KMS-11 (cell line): ENCODE results near the gene JMJD1C.

Source experiments
- H2AFZ ChIP-seq: fragments of 200-600 bp; sonication (generic); 2 replicates; pipeline ENCODE4 v1.6.1; 2016; ENCODE audit warnings: antibody characterized with exemption, mixed run types, low read depth
- H3K27ac ChIP-seq: fragments of 200-600 bp; sonication (generic); 2 replicates; pipeline ENCODE4 v1.6.1; 2016; ENCODE audit warnings: mild to moderate bottlenecking, mixed run types
- H3K27me3 ChIP-seq: fragments of 200-600 bp; sonication (generic); 2 replicates; pipeline ENCODE4 v1.6.1; 2017; ENCODE audit warnings: mild to moderate bottlenecking, low read depth, mixed run types, moderate library complexity; ENCODE audit not compliant: insufficient read depth
- H3K36me3 ChIP-seq: fragments of 200-600 bp; sonication (generic); 2 replicates; pipeline ENCODE4 v1.6.1; 2017; ENCODE audit warnings: mild to moderate bottlenecking, mixed run types; ENCODE audit not compliant: insufficient read depth
- H3K4me1 ChIP-seq: fragments of 200-600 bp; sonication (generic); 2 replicates; pipeline ENCODE4 v1.6.1; 2016; ENCODE audit warnings: mild to moderate bottlenecking, low read depth, mixed run types; ENCODE audit not compliant: poor library complexity, severe bottlenecking
- H3K4me2 ChIP-seq: fragments of 200-600 bp; sonication (generic); 2 replicates; pipeline ENCODE4 v1.7.0; 2016; ENCODE audit warnings: mild to moderate bottlenecking, mixed run types
- H3K4me3 ChIP-seq: fragments of 200-600 bp; sonication (generic); IDR thresholded peaks from 2 replicates; pipeline ENCODE4 v1.6.1; 2017; ENCODE audit warnings: low read depth, low read length, mixed read lengths; ENCODE audit not compliant: insufficient read depth
- H3K79me2 ChIP-seq: fragments of 200-600 bp; sonication (generic); 2 replicates; pipeline ENCODE4 v1.6.1; 2016; ENCODE audit warnings: low read depth, mixed run types; ENCODE audit not compliant: insufficient read depth
- H3K9ac ChIP-seq: fragments of 200-600 bp; sonication (generic); 2 replicates; pipeline ENCODE4 v1.6.1; 2016; ENCODE audit warnings: mild to moderate bottlenecking, mixed run types
- H4K20me1 ChIP-seq: fragments of 200-600 bp; sonication (generic); 2 replicates; pipeline ENCODE4 v1.6.1; 2016; ENCODE audit warnings: mild to moderate bottlenecking, mixed run types; ENCODE audit not compliant: insufficient read depth
- CTCF ChIP-seq: fragments of 200-600 bp; sonication (generic); conservative IDR thresholded peaks from 2 replicates; pipeline ENCODE4 v1.6.1; 2017; ENCODE audit warnings: low read depth, mild to moderate bottlenecking, antibody characterized with exemption, low read length, moderate library complexity, mixed read lengths

The JMJD1C gene

GRCh38 chr10:63392224-63392623 lies 73.6 kb downstream of the JMJD1C start:
- Histone ChIP-seq H3K79me2 (peaks cover 24% of the 10 kb centered on the region), H3K27ac (no peak overlapping the region), H3K4me2 (no peak overlapping the region), H4K20me1 (no peaks in the 10 kb centered on the region; the same call in 1 of the 2 replicates), H3K9ac (no peak overlapping the region), H3K27me3 (no peaks in the 10 kb centered on the region), H3K4me1 (peaks cover 22% of the 10 kb centered on the region), H2AFZ (no peak overlapping the region), H3K36me3 (no peaks in the 10 kb centered on the region), H3K4me3 (no peak overlapping the region)
- TF ChIP-seq CTCF: no peak

- H3K36me3 ChIP-seq: no peaks in the 10 kb centered on the region
- H3K27me3 ChIP-seq: no peaks in the 10 kb centered on the region
- H3K79me2 ChIP-seq: peaks cover 28% of the 10 kb centered on the region
- peaks cover 27% of the 10 kb centered on the region for H3K4me1 ChIP-seq
- H3K9ac ChIP-seq: no peak overlapping the region
- H3K4me2 ChIP-seq: no peak overlapping the region
- no peak overlapping the region for H3K27ac ChIP-seq
- H4K20me1 ChIP-seq: peaks cover 3% of the 10 kb centered on the region; the same call in 1 of the 2 replicates
- no peak overlapping the region for H2AFZ ChIP-seq
- TF ChIP-seq CTCF: no peak
- no peak overlapping the region for H3K4me3 ChIP-seq
Measured at GRCh38 chr10:63391812-63392211, 74.0 kb downstream of the JMJD1C start.

GRCh38 chr10:63390521-63390920 lies 75.3 kb downstream of the JMJD1C start:
- Histone ChIP-seq H3K4me3 (no peak overlapping the region), H3K79me2 (peaks cover 35% of the 10 kb centered on the region), H3K27ac (no peak overlapping the region), H3K9ac (no peak overlapping the region), H3K4me2 (no peak overlapping the region), H4K20me1 (peaks cover 5% of the 10 kb centered on the region; the same call in 1 of the 2 replicates), H3K36me3 (no peaks in the 10 kb centered on the region), H3K4me1 (peaks cover 28% of the 10 kb centered on the region), H2AFZ (no peak overlapping the region), H3K27me3 (no peaks in the 10 kb centered on the region)
- TF ChIP-seq CTCF: no peak

- H3K27me3 ChIP-seq: no peaks in the 10 kb centered on the region
- no peak overlapping the region for H3K4me3 ChIP-seq
- peaks cover 5% of the 10 kb centered on the region; the same call in 1 of the 2 replicates for H4K20me1 ChIP-seq
- H3K36me3 ChIP-seq: no peaks in the 10 kb centered on the region
- H3K27ac ChIP-seq: no peak overlapping the region
- H3K4me2 ChIP-seq: peak overlapping the region; percentile 34
- no peak for TF ChIP-seq CTCF
- H3K79me2 ChIP-seq: peaks cover 35% of the 10 kb centered on the region
- no peak overlapping the region for H2AFZ ChIP-seq
- peaks cover 28% of the 10 kb centered on the region for H3K4me1 ChIP-seq
- no peak overlapping the region for H3K9ac ChIP-seq
Measured at GRCh38 chr10:63388421-63389031, 77.3 kb downstream of the JMJD1C start.
